ENCODE measurements around the gene ALDH1A2. TPM values are rescaled to one million over a fixed set of nuclear protein-coding genes. Genes with fewer than 3 reads are reported as not detected.

ALDH1A2 gene
- polyA plus RNA-seq, 1 donor from 2014 or later: 0.24 TPM

GRCh38 chr15:58083526-58083925, 18.0 kb upstream of the ALDH1A2 start:
- TF ChIP-seq REST (IDR thresholded peaks at IDR 0.05; ENCODE audit: borderline replicate concordance): no peak
- TF ChIP-seq POLR2AphosphoS5 (IDR thresholded peaks at IDR 0.05): no peak
- no peak for TF ChIP-seq MXI1 (conservative IDR thresholded peaks at IDR 0.05; ENCODE audit: poor library complexity, severe bottlenecking)
- TF ChIP-seq SMC3 (conservative IDR thresholded peaks at IDR 0.05; ENCODE audit: poor library complexity): no peak
- TF ChIP-seq EP300 (conservative IDR thresholded peaks at IDR 0.05; ENCODE audit: poor library complexity, severe bottlenecking): no peak
- TF ChIP-seq EZH2 (IDR thresholded peaks at IDR 0.05; ENCODE audit: borderline replicate concordance, insufficient read depth, low read length, poor library complexity, severe bottlenecking): no peak
- no peak for TF ChIP-seq CTCF (IDR thresholded peaks at IDR 0.05; ENCODE audit: poor library complexity, severe bottlenecking)
- no peak for TF ChIP-seq RAD21 (conservative IDR thresholded peaks at IDR 0.05)
- no peak for TF ChIP-seq TAF1 (IDR thresholded peaks at IDR 0.05; ENCODE audit: low read depth)
- no peaks in the 10 kb centered on the region for H3K27me3 ChIP-seq (ENCODE audit: insufficient read depth, low read depth, low read length)

GRCh38 chr15:58081891-58082290, 16.4 kb upstream of the ALDH1A2 start:
- H2AFZ ChIP-seq (ENCODE audit: low read depth, low read length): no peak overlapping the region
- H3K9me2 ChIP-seq (ENCODE audit: insufficient read depth, low read length): no peaks in the 10 kb centered on the region
- no peaks in the 10 kb centered on the region for H3K27me3 ChIP-seq (ENCODE audit: insufficient read depth, low read depth, low read length)
- TF ChIP-seq POLR2AphosphoS5 (IDR thresholded peaks at IDR 0.05): no peak
- TF ChIP-seq MXI1 (conservative IDR thresholded peaks at IDR 0.05; ENCODE audit: poor library complexity, severe bottlenecking): no peak
- no peak for TF ChIP-seq EP300 (conservative IDR thresholded peaks at IDR 0.05; ENCODE audit: poor library complexity, severe bottlenecking)
- TF ChIP-seq SMC3 (conservative IDR thresholded peaks at IDR 0.05; ENCODE audit: poor library complexity): no peak
- TF ChIP-seq CTCF (IDR thresholded peaks at IDR 0.05; ENCODE audit: poor library complexity, severe bottlenecking): no peak
- TF ChIP-seq RAD21 (conservative IDR thresholded peaks at IDR 0.05): no peak
- TF ChIP-seq TAF1 (IDR thresholded peaks at IDR 0.05; ENCODE audit: low read depth): no peak
- no peak for TF ChIP-seq EZH2 (IDR thresholded peaks at IDR 0.05; ENCODE audit: borderline replicate concordance, insufficient read depth, low read length, poor library complexity, severe bottlenecking)
- no peak for TF ChIP-seq REST (IDR thresholded peaks at IDR 0.05; ENCODE audit: borderline replicate concordance)
- H3K9ac ChIP-seq (ENCODE audit: low read length): no peak overlapping the region
- no peaks in the 10 kb centered on the region for H3F3A ChIP-seq (ENCODE audit: insufficient read depth, low read length, poor library complexity, severe bottlenecking)
- H3K4me2 ChIP-seq (ENCODE audit: low read length): no peak overlapping the region
- H4K20me1 ChIP-seq (ENCODE audit: insufficient read depth): no peaks in the 10 kb centered on the region
- no peaks in the 10 kb centered on the region for H3K36me3 ChIP-seq (ENCODE audit: insufficient read depth, low read length)
- no peaks in the 10 kb centered on the region for H3K9me3 ChIP-seq (ENCODE audit: low read length)
- no peak overlapping the region for H3K4me3 ChIP-seq (ENCODE audit: low read length)
- H3K79me2 ChIP-seq (replicated peaks; ENCODE audit: insufficient read depth, low read length): no peaks in the 10 kb centered on the region
- no peak overlapping the region for H3K27ac ChIP-seq (ENCODE audit: low read length)

More at GRCh38 chr15:58083526-58083925, 18.0 kb upstream of the ALDH1A2 start:
- H3K36me3 ChIP-seq (ENCODE audit: insufficient read depth, low read length): no peaks in the 10 kb centered on the region
- H3K9me3 ChIP-seq (ENCODE audit: low read length): no peaks in the 10 kb centered on the region
- H3K9me2 ChIP-seq (ENCODE audit: insufficient read depth, low read length): no peaks in the 10 kb centered on the region
- H3K4me2 ChIP-seq (ENCODE audit: low read length): no peak overlapping the region
- H2AFZ ChIP-seq (ENCODE audit: low read depth, low read length): no peak overlapping the region
- no peak overlapping the region for H3K27ac ChIP-seq (ENCODE audit: low read length)
- no peaks in the 10 kb centered on the region for H3K79me2 ChIP-seq (replicated peaks; ENCODE audit: insufficient read depth, low read length)
- H4K20me1 ChIP-seq (ENCODE audit: insufficient read depth): no peaks in the 10 kb centered on the region
- no peak overlapping the region for H3K4me3 ChIP-seq (ENCODE audit: low read length)
- H3F3A ChIP-seq (ENCODE audit: insufficient read depth, low read length, poor library complexity, severe bottlenecking): no peaks in the 10 kb centered on the region
- H3K9ac ChIP-seq (ENCODE audit: low read length): no peak overlapping the region

All from neural cell (in vitro differentiated cells).